Retinal pigment epithelial cell (primary cell): Measurements from ENCODE around the gene PIN1.
"Not testable (repeated sequence)": the region's sequence is repeated elsewhere in the genome, so short reads cannot be mapped to it uniquely, and the experiment has no call there.

Experiments used
- DNase-seq: peaks from one replicate; pipeline ENCODE4 v3.0.0-alpha.2; 2010; ENCODE audit warnings: low read depth
- H3K4me3 ChIP-seq: 2 replicates; pipeline ENCODE4 v1.5.1; 2011; ENCODE audit warnings: mild to moderate bottlenecking, low read length, control low read depth, moderate library complexity
- CTCF ChIP-seq: conservative IDR thresholded peaks from 2 replicates; pipeline ENCODE4 v1.5.1; 2011; ENCODE audit warnings: low read depth, low read length, control low read depth, inconsistent platforms

PIN1 gene

GRCh38 chr19:9834726-9835506, at the start of gene PIN1:
TSS of gene PIN1 (plus strand) at chr19:9835318. CDS start at chr19:9835345, 27 bp downstream.
- peak; percentile 93 for DNase-seq
- H3K4me3 ChIP-seq, result peak within 1 kb of the TSS; percentile 82
- TF ChIP-seq CTCF, result peak; percentile 44

DNA sequence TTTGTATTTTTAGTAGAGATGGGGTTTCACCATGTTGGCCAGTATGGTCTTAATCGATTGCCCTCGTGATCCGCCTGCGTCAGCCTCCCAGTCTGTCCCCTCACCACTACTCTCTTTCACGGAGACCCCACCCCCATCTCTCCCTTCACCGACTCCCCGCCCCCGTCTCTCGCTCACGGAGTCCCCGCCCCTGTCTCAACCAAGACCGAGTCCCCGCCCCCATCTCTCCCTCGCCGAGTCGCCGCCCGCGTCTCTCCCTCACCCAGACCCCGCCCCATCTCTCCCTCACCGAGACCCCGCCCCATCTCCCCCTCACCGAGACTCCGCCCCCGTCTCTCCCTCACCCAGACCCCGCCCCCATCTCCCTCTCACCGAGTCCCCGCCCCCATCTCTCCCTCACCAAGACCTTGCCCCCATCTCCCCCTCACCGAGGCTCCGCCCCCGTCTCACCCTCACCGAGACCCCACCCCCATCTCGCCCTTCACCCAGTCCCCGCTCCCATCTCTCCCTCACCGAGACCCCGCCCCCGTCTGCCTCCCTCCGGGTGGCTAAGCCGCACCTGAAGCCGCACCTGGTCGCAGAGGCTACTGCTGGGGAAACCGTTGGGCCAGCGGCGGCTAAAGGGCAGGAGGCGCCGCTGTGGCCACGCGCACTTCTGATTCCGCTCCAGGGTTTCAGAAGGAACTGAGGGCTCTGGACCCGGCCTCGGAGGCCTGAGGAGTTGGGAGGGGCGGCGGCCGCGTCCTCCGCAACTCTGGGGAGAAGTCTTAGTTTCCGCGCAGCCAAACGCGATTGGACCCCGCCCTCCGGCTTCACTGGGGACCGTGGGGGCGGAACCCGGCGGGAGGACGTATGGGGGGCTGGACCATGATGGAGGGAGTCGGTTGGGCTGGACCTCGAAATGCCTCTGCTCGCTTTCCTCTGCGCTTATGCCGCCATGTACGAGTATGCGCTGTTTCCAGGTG, 49.5 kb upstream of the PIN1 start:
- TF ChIP-seq CTCF, result no peak
- H3K4me3 ChIP-seq, result peak overlapping the region; percentile 76
- DNase-seq, result peak; percentile 81

DNA sequence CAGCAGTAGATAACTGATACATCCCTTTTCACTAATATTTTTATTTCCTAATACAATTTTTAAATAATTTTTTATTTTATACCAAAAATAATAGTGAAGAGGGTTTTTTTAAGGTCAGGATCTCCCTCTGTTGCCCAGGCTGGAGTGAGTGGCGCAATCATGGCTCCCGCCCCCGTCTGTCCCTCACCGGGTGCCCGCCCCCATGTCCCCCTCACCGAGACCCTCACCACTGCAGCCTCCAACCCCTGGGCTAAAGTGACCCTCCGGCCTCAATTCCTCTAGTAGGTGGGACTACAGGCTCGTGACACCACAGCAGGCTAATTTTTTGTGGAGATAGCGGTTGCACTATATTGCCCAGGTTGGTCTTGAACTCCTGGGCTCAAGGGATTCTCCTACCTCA, 48.8 kb upstream of the PIN1 start:
- no peak for TF ChIP-seq CTCF
- no peak for DNase-seq
- peak overlapping the region; percentile 76 for H3K4me3 ChIP-seq

GRCh38 chr19:9786819-9787218, 48.3 kb upstream of the PIN1 start:
- TF ChIP-seq CTCF, result no peak
- H3K4me3 ChIP-seq, result no peak overlapping the region
- no peak for DNase-seq

- not testable (repeated sequence) for DNase-seq, H3K4me3 ChIP-seq
These were observed 46.5 kb upstream of the PIN1 start for GRCh38 chr19:9788604-9789003.

DNA sequence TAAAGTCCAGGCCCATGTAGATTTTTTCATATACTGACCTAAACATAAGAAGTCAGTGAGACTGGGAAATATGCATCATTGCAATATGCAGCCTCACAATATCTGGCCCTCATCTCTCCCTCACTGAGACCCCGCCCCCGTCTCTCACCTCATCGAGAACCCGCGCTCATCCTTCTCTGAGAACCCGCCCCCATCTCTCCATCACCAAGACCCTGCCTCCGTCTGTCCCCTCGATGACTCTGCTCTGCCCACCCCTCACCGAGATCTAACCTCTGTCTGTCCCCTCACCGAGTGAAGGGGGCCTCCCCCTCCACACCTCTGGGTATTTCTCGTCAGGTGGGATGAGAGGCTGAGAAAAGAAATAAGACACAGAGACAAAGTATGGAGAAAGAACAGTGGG, 46.1 kb upstream of the PIN1 start:
- no peak for TF ChIP-seq CTCF
- no peak for DNase-seq
- H3K4me3 ChIP-seq, result no peak overlapping the region

- H3K4me3 ChIP-seq, DNase-seq: not testable (repeated sequence)
These were observed 45.5 kb upstream of the PIN1 start for GRCh38 chr19:9789579-9789978.

GRCh38 chr19:9791073-9791367, 44.1 kb upstream of the PIN1 start:
- peak overlapping the region; percentile 55 for H3K4me3 ChIP-seq
- not testable (repeated sequence) for DNase-seq
